OCI-M1 (cell line): ENCODE results near the gene DOCK3.

Experiments
- DNase-seq: peaks from one replicate; lab custom pipeline; 2025; lab: John Stamatoyannopoulos, UW

DOCK3 gene

GRCh38 chr3:51386159-51386851, 711.6 kb downstream of the DOCK3 start:
- no peak for DNase-seq

- no peak for DNase-seq
Measured at GRCh38 chr3:51386852-51387229, 712.1 kb downstream of the DOCK3 start.

GRCh38 chr3:51387281-51387680, 712.6 kb downstream of the DOCK3 start:
- DNase-seq, result peak; percentile 19

- peak; percentile 15 for DNase-seq
Measured at GRCh38 chr3:51388286-51389029, 713.7 kb downstream of the DOCK3 start.

- DNase-seq, result peak; percentile 57
Measured at GRCh38 chr3:51389423-51390183, 714.9 kb downstream of the DOCK3 start.

GRCh38 chr3:51390246-51391074, 715.7 kb downstream of the DOCK3 start:
- no peak for DNase-seq

GRCh38 chr3:51391075-51391565, 716.4 kb downstream of the DOCK3 start, which contains the start of gene RBM15B:
TSS of gene RBM15B (plus strand) at chr3:51391285. CDS start at chr3:51391400, 115 bp downstream.
- DNase-seq, result peak; percentile 95

- DNase-seq, result no peak
Measured at GRCh38 chr3:51391566-51392354, 717.0 kb downstream of the DOCK3 start.

GRCh38 chr3:51392355-51393133, 717.8 kb downstream of the DOCK3 start:
- no peak for DNase-seq

GRCh38 chr3:51393134-51393495, 718.4 kb downstream of the DOCK3 start:
- no peak for DNase-seq

GRCh38 chr3:51393564-51393963, 718.8 kb downstream of the DOCK3 start:
- DNase-seq, result no peak

GRCh38 chr3:51394541-51394940, 719.8 kb downstream of the DOCK3 start:
- DNase-seq, result no peak

GRCh38 chr3:51395493-51396213, 720.9 kb downstream of the DOCK3 start:
- DNase-seq, result no peak

- no peak for DNase-seq
Measured at GRCh38 chr3:51396401-51396800, 721.7 kb downstream of the DOCK3 start.

GRCh38 chr3:51397392-51397791, 722.7 kb downstream of the DOCK3 start:
- no peak for DNase-seq

GRCh38 chr3:51398595-51399310, 724.0 kb downstream of the DOCK3 start:
- no peak for DNase-seq

GRCh38 chr3:51400166-51400565, 725.4 kb downstream of the DOCK3 start:
- no peak for DNase-seq

- peak; percentile 30 for DNase-seq
Measured at GRCh38 chr3:51401735-51402134, 727.0 kb downstream of the DOCK3 start.

GRCh38 chr3:51403675-51404074, 728.9 kb downstream of the DOCK3 start:
- no peak for DNase-seq
